GM04503 (cell line): ENCODE measurements around the gene PTGDR2.

ENCODE experiments used
- DNase-seq: peaks from one replicate; pipeline ENCODE4 v3.0.0-alpha.2; 2012; ENCODE audit warnings: low read depth

PTGDR2 gene

GRCh38 chr11:60809691-60810090, 46.1 kb downstream of the PTGDR2 start:
- DNase-seq, result no peak

DNA sequence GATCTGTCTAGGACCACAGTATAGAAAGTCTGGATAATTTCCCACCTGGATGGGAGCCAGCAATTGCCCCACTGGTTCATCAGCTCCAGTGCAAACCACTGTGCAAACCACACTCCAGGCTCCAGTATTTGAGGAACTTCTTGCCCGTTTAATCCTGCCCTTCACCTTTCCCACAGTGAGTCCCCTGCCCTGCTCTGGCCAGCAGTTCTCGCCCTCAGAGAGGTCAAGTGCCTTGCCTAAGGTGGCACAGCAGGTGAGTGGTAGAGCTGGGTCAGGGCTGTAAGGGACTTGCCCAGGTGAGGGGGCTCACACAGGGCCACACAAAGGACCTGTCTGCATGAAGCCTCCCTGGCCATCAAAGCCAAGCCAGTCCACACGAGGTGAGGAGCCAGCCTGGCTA, 46.5 kb downstream of the PTGDR2 start:
- no peak for DNase-seq

DNA sequence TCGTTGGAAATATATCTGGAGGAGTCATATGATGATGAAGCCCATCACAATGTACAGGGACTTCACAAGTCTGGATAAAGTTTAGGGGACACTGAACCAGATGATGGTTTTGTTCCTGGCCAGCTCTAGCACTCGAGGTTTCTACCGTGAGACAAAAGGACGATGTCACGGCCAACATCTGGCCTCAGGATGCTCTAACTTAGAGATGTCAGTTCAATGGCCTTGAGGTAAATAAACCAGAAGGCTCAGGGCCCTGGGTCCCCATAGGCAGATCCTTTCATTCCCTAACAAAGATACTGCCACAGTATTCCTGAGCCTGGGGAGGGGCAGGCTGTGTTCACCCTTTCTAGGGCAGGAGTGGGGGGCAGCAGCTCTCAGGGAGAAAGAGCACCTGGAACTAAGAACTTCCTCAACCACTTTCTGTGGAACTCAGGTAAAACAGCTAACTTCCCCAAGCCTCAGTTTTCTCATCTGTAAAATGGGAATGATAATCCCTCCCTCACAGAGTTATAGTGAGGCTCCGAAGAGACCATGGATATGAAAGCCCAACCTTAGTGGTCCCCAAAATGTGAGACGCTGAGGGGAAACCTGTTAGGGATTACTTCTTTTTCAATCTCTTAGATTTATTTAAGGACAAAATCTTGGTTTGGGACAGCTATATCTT, 52.3 kb downstream of the PTGDR2 start:
- no peak for DNase-seq

- DNase-seq, result no peak
These were observed 54.6 kb downstream of the PTGDR2 start for GRCh38 chr11:60801194-60801593.
